HEK293T (cell line): ENCODE results near the gene SLC39A7.

Experiments
- CTCF ChIA-PET: fragments of 350-600 bp; formaldehyde crosslinking; extraction: SDS; loops from one replicate; lab custom pipeline; 2021; ENCODE audit warnings: antibody characterized with exemption, inconsistent platforms; lab: Yijun Ruan, JAX
- POLR2A ChIA-PET: fragments of 350-600 bp; formaldehyde crosslinking; extraction: SDS; loops from one replicate; lab custom pipeline; 2020; ENCODE audit warnings: antibody characterized with exemption, inconsistent platforms; lab: Yijun Ruan, JAX
- DNase-seq: peaks from one replicate; pipeline ENCODE4 v3.0.0; 2012; ENCODE audit warnings: mixed read lengths; ENCODE audit errors: extremely low spot score
- ARNT ChIP-seq: fragments of 450-650 bp; IDR thresholded peaks from 2 replicates; pipeline ENCODE4 v1.6.1; 2017; ENCODE audit warnings: mild to moderate bottlenecking
- BHLHE40 ChIP-seq: fragments of 450-650 bp; IDR thresholded peaks from 2 replicates; pipeline ENCODE4 v1.6.1; 2016; ENCODE audit warnings: mild to moderate bottlenecking, moderate library complexity, borderline replicate concordance
- CTBP1 ChIP-seq: fragments of 450-650 bp; IDR thresholded peaks from 2 replicates; pipeline ENCODE4 v1.6.1; 2016; ENCODE audit warnings: borderline replicate concordance
- ELF4 ChIP-seq: fragments of 450-650 bp; IDR thresholded peaks from 2 replicates; pipeline ENCODE4 v1.6.1; 2017; ENCODE audit warnings: antibody characterized with exemption
- FOXA1 ChIP-seq: fragments of 450-650 bp; IDR thresholded peaks from 2 replicates; pipeline ENCODE4 v1.6.1; 2016; ENCODE audit warnings: mild to moderate bottlenecking
- FOXK2 ChIP-seq: fragments of 450-650 bp; IDR thresholded peaks from 2 replicates; pipeline ENCODE4 v1.6.1; 2016; ENCODE audit warnings: mild to moderate bottlenecking
- FOXM1 ChIP-seq: fragments of 450-650 bp; IDR thresholded peaks from 2 replicates; pipeline ENCODE4 v1.6.1; 2017; ENCODE audit warnings: mild to moderate bottlenecking, borderline replicate concordance
- HDGF ChIP-seq: fragments of 450-650 bp; IDR thresholded peaks from 2 replicates; pipeline ENCODE4 v1.6.1; 2017; ENCODE audit warnings: antibody characterized with exemption, borderline replicate concordance
- L3MBTL2 ChIP-seq: fragments of 450-650 bp; conservative IDR thresholded peaks from 2 replicates; pipeline ENCODE4 v1.6.1; 2016; ENCODE audit warnings: mild to moderate bottlenecking
- LEF1 ChIP-seq: fragments of 450-650 bp; IDR thresholded peaks from 2 replicates; pipeline ENCODE4 v1.6.1; 2017; ENCODE audit warnings: mild to moderate bottlenecking, borderline replicate concordance
- NFRKB ChIP-seq: fragments of 450-650 bp; IDR thresholded peaks from 2 replicates; pipeline ENCODE4 v1.6.1; 2016; ENCODE audit warnings: mild to moderate bottlenecking, moderate library complexity
- PKNOX1 ChIP-seq: fragments of 450-650 bp; IDR thresholded peaks from 2 replicates; pipeline ENCODE4 v1.6.1; 2016
- SP1 ChIP-seq: fragments of 450-650 bp; IDR thresholded peaks from 2 replicates; pipeline ENCODE4 v1.6.1; 2017
- SUZ12 ChIP-seq: fragments of 450-650 bp; IDR thresholded peaks from 2 replicates; pipeline ENCODE4 v1.6.1; 2016; ENCODE audit warnings: mild to moderate bottlenecking
- TARDBP ChIP-seq: fragments of 450-650 bp; IDR thresholded peaks from 2 replicates; pipeline ENCODE4 v1.6.1; 2016
- ZNF384 ChIP-seq: fragments of 450-650 bp; IDR thresholded peaks from 2 replicates; pipeline ENCODE4 v1.6.1; 2016

The SLC39A7 gene

GRCh38 chr6:33195304-33196165, 5.1 kb upstream of the SLC39A7 start:
- DNase-seq = no peak
- CTCF ChIA-PET = no interaction called here
- POLR2A ChIA-PET = interaction anchor here (2.8 kb wide), 1 partner anchor 53 kb away, joined by 16 read pairs; no protein-coding TSS in a partner anchor
- TF ChIP-seq ELF4 (no peak), TARDBP (no peak), NFRKB (no peak), FOXK2 (no peak), L3MBTL2 (no peak), PKNOX1 (no peak), BHLHE40 (no peak), ZNF384 (no peak), CTBP1 (no peak), SUZ12 (no peak), LEF1 (no peak), FOXM1 (no peak), ARNT (no peak), SP1 (no peak), HDGF (no peak)

GRCh38 chr6:33197431-33198048, 3.1 kb upstream of the SLC39A7 start:
- POLR2A ChIA-PET = interaction anchor here (1.3 to 2.8 kb wide), 3 partner anchors 11 to 74 kb away, joined by 5 to 20 read pairs (median 16); partner anchors contain the start of genes RING1, RPS18 and VPS52
- CTCF ChIA-PET = interaction anchor here (0.5 to 2.2 kb wide), 9 partner anchors 13 to 177 kb away, joined by 3 to 11 read pairs (median 3); partner anchors contain the start of genes B3GALT4, HLA-DPA1 and VPS52
- TF ChIP-seq CTBP1 (no peak), FOXK2 (no peak), SUZ12 (no peak), TARDBP (no peak), ZNF384 (no peak), FOXM1 (no peak), LEF1 (no peak), ELF4 (no peak), NFRKB (no peak), HDGF (no peak), L3MBTL2 (no peak), FOXA1 (no peak), BHLHE40 (no peak), ARNT (no peak)
- DNase-seq = peak; percentile 77

GRCh38 chr6:33198159-33198852, 2.4 kb upstream of the SLC39A7 start:
- DNase-seq = no peak
- CTCF ChIA-PET = interaction anchor here (0.6 to 2.2 kb wide), 3 partner anchors 50 to 220 kb away, joined by 3 to 11 read pairs (median 7); partner anchors contain the start of gene CUTA
- POLR2A ChIA-PET = interaction anchor here (1.3 to 2.8 kb wide), 6 partner anchors 10 to 101 kb away, joined by 4 to 20 read pairs (median 14); partner anchors contain the start of genes RGL2, RING1, RPS18 and VPS52
- no peak for TF ChIP-seq ARNT
- TF ChIP-seq SP1 = no peak
- TF ChIP-seq HDGF = no peak
- no peak for TF ChIP-seq ZNF384
- no peak for TF ChIP-seq SUZ12
- TF ChIP-seq LEF1 = no peak
- no peak for TF ChIP-seq TARDBP
- no peak for TF ChIP-seq BHLHE40
- TF ChIP-seq CTBP1 = no peak
- TF ChIP-seq L3MBTL2 = no peak
- no peak for TF ChIP-seq FOXA1

GRCh38 chr6:33198853-33199436, 1.7 kb upstream of the SLC39A7 start:
- ChIA-PET CTCF (no interaction called here), POLR2A (interaction anchor here (1.0 to 1.9 kb wide), 6 partner anchors 9 to 100 kb away, joined by 3 to 15 read pairs (median 4); partner anchors contain the start of genes RGL2, RING1, RPS18 and VPS52)
- no peak for DNase-seq
- TF ChIP-seq BHLHE40 (no peak), ARNT (no peak)

- TF ChIP-seq ZNF384 = no peak
- 0 out of 2 replicates have a peak, but pooled peaks have one; percentile 3 for TF ChIP-seq L3MBTL2
- ChIA-PET POLR2A (interaction anchor here (0.6 to 1.9 kb wide), 9 partner anchors 8 to 228 kb away, joined by 3 to 15 read pairs (median 4); partner anchors contain the start of genes RING1, RPS18 and VPS52), CTCF (no interaction called here)
- DNase-seq = no peak
Observed at GRCh38 chr6:33199687-33200218, 914 bp upstream of the SLC39A7 start.

GRCh38 chr6:33201147-33201545, 479 bp downstream of the SLC39A7 start:
- ChIA-PET CTCF (no interaction called here), POLR2A (no interaction called here)
- TF ChIP-seq FOXM1 (no peak), LEF1 (no peak)
- DNase-seq = no peak
